CD4-positive, alpha-beta memory T cell (primary cell): Measurements from ENCODE around the gene HPCAL4. TPM values are rescaled to one million over a fixed set of nuclear protein-coding genes. Genes with fewer than 3 reads are reported as not detected.

Experiments used
- CTCF ChIA-PET: fragments of 350-600 bp; sonication (Branson Sonifier 250); formaldehyde crosslinking; loops from one replicate; lab custom pipeline; 2021; ENCODE audit warnings: inconsistent platforms; ENCODE audit not compliant: partially characterized antibody; lab: Charles Lee
- POLR2A ChIA-PET: fragments of 350-600 bp; sonication (Branson Sonifier 250); formaldehyde crosslinking; loops from one replicate; lab custom pipeline; 2021; ENCODE audit not compliant: partially characterized antibody; lab: Charles Lee
- DNase-seq, 5 donors: peaks; one replicate each; pipeline versions ENCODE4 v3.0.0 to v3.0.0-alpha.2; 2020 to 2022; ENCODE audit warnings: mixed read lengths in 1 of 5
- H3K27ac ChIP-seq: one replicate; pipeline ENCODE4 v1.7.0; 2013; ENCODE audit warnings: low read depth, low read length
- H3K27me3 ChIP-seq: 2 replicates; pipeline ENCODE4 v1.7.0; 2013; ENCODE audit warnings: mild to moderate bottlenecking, low read length, moderate library complexity; ENCODE audit not compliant: insufficient read depth
- H3K36me3 ChIP-seq: 2 replicates; pipeline ENCODE4 v1.7.0; 2013; ENCODE audit warnings: mild to moderate bottlenecking, low read length, moderate library complexity; ENCODE audit not compliant: insufficient read depth
- H3K4me1 ChIP-seq: 2 replicates; pipeline ENCODE4 v1.7.0; 2013; ENCODE audit warnings: mild to moderate bottlenecking, low read length, moderate library complexity; ENCODE audit not compliant: insufficient read depth
- H3K4me3 ChIP-seq, 2 donors: one replicate each; pipeline ENCODE4 v1.7.0; 2013; ENCODE audit warnings: low read length in 2 of 2, mild to moderate bottlenecking in 1 of 2
- H3K9me3 ChIP-seq, 2 donors: one replicate each; pipeline ENCODE4 v1.7.0; 2013; ENCODE audit warnings: low read length in 2 of 2, control low read depth in 1 of 2; ENCODE audit not compliant: control insufficient read depth in 1 of 2
- H3K27ac Mint-ChIP-seq, 7 donors: one replicate each; pipeline ENCODE4 v1.8.0; 2020 to 2021; ENCODE audit warnings: mixed read lengths in 7 of 7, mild to moderate bottlenecking in 6 of 7, inconsistent platforms in 3 of 7, moderate library complexity in 3 of 7
- H3K27me3 Mint-ChIP-seq, 2 donors: one replicate each; pipeline ENCODE4 v1.8.0; 2020 to 2021; ENCODE audit warnings: mixed read lengths in 2 of 2
- H3K36me3 Mint-ChIP-seq, 2 donors: one replicate each; pipeline ENCODE4 v1.8.0; 2020 to 2021; ENCODE audit warnings: mixed read lengths in 2 of 2, inconsistent platforms in 1 of 2, mild to moderate bottlenecking in 1 of 2
- H3K4me1 Mint-ChIP-seq, 4 donors: one replicate each; pipeline ENCODE4 v1.8.0; 2020 to 2021; ENCODE audit warnings: mixed read lengths in 4 of 4, mild to moderate bottlenecking in 1 of 4
- H3K4me3 Mint-ChIP-seq, 8 donors: one replicate each; pipeline ENCODE4 v1.8.0; 2020 to 2021; ENCODE audit warnings: mixed read lengths in 8 of 8, mild to moderate bottlenecking in 7 of 8, moderate library complexity in 6 of 8, inconsistent platforms in 3 of 8
- H3K9me3 Mint-ChIP-seq, 8 donors: one replicate each; pipeline ENCODE4 v1.8.0; 2020 to 2021; ENCODE audit warnings: mixed read lengths in 8 of 8, mild to moderate bottlenecking in 5 of 8, inconsistent platforms in 3 of 8, moderate library complexity in 1 of 8
- intact Hi-C: fragments of 100-400 bp; cut with micrococcal nuclease; formaldehyde crosslinking; loops from one replicate; pipeline ENCODE4 v1.15.1; 2023
- polyA plus RNA-seq, 2 donors: library from polyadenylated mRNA; unstranded; fragments of 300-500 nt; fragmentation: Illumina TruSeq; gene quantifications; one replicate each; pipeline ENCODE4 v1.2.3, GENCODE V29; 2021
- total RNA-seq, 2 experiments: library from RNA; stranded (reverse); gene quantifications; one replicate each; pipeline ENCODE4 v1.2.3, GENCODE V29; 2021

HPCAL4 gene
- total and polyA plus RNA-seq, 4 experiments from 2014 or later: 8.9 to 32.4 (median 20.7) TPM

DNA sequence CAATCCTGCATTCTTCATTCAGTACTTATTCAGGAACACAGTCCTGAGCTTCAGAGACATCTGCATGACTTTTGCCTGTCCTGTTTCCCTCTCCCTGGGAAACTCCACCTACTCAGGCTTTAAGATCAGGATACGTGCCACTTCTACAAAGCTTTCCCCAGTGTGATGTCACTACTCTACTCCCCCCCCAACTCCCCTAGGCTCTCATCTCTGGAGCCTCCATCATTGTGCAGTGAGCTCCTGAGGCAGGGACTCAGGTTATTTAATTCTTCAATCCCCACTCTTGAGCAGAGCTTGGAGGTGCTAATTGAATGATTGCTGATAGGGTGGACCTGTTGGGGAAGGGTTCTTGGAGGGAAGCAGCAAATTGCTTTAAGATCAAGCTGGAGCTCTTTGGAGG is 20.5 kb downstream of the HPCAL4 start:
- H3K36me3 Mint-ChIP-seq: no peaks in the 10 kb centered on the region
- H3K36me3 ChIP-seq: no peaks in the 10 kb centered on the region
- peak overlapping the region; percentile 1 to 65 (median 48) for H3K4me3 Mint-ChIP-seq
- ChIA-PET POLR2A (interaction anchor here (0.7 to 7.5 kb wide), 5 partner anchors 10 to 94 kb away, joined by 3 to 62 read pairs (median 13); partner anchors contain the start of genes HPCAL4 and PPIE), CTCF (interaction anchor here (0.8 to 6.9 kb wide), 12 partner anchors 9 to 129 kb away, joined by 3 to 103 read pairs (median 6); partner anchors contain the start of gene HPCAL4)
- no peak overlapping the region for H3K27ac ChIP-seq
- H3K9me3 Mint-ChIP-seq: no peaks in the 10 kb centered on the region
- H3K4me1 ChIP-seq: peaks cover 18% of the 10 kb centered on the region
- intact Hi-C loops: no loop called here
- H3K4me1 Mint-ChIP-seq: peaks cover 0 to 7% (median 4%) of the 10 kb centered on the region in 4 donors
- H3K9me3 ChIP-seq: no peaks in the 10 kb centered on the region
- peaks cover 14 to 17% of the 10 kb centered on the region in 2 donors for H3K27me3 Mint-ChIP-seq
- H3K27ac Mint-ChIP-seq: no peak overlapping the region
- H3K27me3 ChIP-seq: peaks cover 17% of the 10 kb centered on the region
- no peak for DNase-seq
- no peak overlapping the region for H3K4me3 ChIP-seq

DNA sequence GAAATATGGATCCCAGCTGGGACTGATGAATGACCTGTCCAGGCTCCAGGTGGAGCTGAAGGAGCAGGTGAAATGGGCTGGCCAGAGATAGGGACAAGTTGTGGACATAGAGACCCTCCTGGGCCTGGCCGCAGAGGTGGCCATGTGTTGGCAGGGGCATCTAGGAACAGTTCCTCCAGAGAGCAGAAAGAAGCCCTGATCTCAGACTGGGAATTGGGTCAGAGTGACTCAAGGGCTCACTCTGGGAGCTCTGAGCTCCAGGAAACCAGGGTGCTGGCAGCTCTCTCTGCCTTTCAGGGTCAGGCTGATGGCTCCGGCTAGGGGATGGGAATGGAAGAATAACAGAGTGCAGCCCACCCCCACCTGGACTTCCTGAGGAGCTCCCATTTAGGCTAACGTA is 22.3 kb downstream of the HPCAL4 start:
- DNase-seq: no peak
- no peak overlapping the region for H3K27ac ChIP-seq
- H3K27me3 ChIP-seq: peaks cover 17% of the 10 kb centered on the region
- H3K36me3 ChIP-seq: no peaks in the 10 kb centered on the region
- Mint-ChIP-seq H3K4me1 (peaks cover 0 to 7% (median 4%) of the 10 kb centered on the region in 4 donors), H3K4me3 (no peak overlapping the region), H3K27me3 (peaks cover 14 to 17% of the 10 kb centered on the region in 2 donors), H3K36me3 (no peaks in the 10 kb centered on the region), H3K27ac (peak overlapping the region in 1 of 7 donors; percentile 18), H3K9me3 (no peaks in the 10 kb centered on the region)
- no peaks in the 10 kb centered on the region for H3K9me3 ChIP-seq
- no peak overlapping the region for H3K4me3 ChIP-seq
- ChIA-PET POLR2A (interaction anchor here (1.1 to 7.5 kb wide), 3 partner anchors 9 to 70 kb away, joined by 4 to 62 read pairs (median 5); partner anchors contain the start of genes HPCAL4 and PPIE), CTCF (interaction anchor here (0.8 to 6.9 kb wide), 5 partner anchors 10 to 63 kb away, joined by 3 to 103 read pairs (median 17); no protein-coding TSS in a partner anchor)
- peaks cover 18% of the 10 kb centered on the region for H3K4me1 ChIP-seq
- intact Hi-C loops: no loop called here

GRCh38 chr1:39668111-39668510 is 23.1 kb downstream of the HPCAL4 start:
- H3K27ac Mint-ChIP-seq: no peak overlapping the region
- intact Hi-C loops: no loop called here
- Histone ChIP-seq H3K4me3 (no peak overlapping the region), H3K27me3 (peaks cover 17% of the 10 kb centered on the region), H3K4me1 (peaks cover 18% of the 10 kb centered on the region), H3K27ac (no peak overlapping the region), H3K9me3 (no peaks in the 10 kb centered on the region), H3K36me3 (no peaks in the 10 kb centered on the region)
- no peak overlapping the region for H3K4me3 Mint-ChIP-seq
- DNase-seq: no peak
- no peaks in the 10 kb centered on the region for H3K9me3 Mint-ChIP-seq
- POLR2A ChIA-PET: no interaction called here
- peaks cover 0 to 7% (median 4%) of the 10 kb centered on the region in 4 donors for H3K4me1 Mint-ChIP-seq
- peaks cover 14 to 17% of the 10 kb centered on the region in 2 donors for H3K27me3 Mint-ChIP-seq
- CTCF ChIA-PET: interaction anchor here (3.4 to 6.9 kb wide), 2 partner anchors 9 to 14 kb away, joined by 22 to 103 read pairs; no protein-coding TSS in a partner anchor
- no peaks in the 10 kb centered on the region for H3K36me3 Mint-ChIP-seq

DNA sequence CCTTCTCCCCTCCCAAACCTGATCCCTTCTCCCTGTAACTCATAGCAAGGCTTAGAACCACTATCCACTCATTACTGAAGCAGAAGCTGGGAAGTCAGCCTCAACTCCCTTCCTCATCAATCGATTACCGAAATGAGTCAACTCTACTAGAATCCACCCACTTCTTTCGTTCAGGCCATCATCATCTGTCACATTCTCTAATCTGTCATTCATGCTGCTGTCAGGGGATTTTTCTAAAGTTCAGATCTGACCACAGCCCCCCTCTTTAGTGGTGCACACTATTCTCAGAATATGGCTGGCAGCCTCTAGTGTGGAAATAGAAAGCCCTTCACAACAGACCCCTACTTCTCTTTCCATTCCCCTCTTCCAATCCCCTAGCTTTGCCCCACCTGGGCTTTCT is 24.5 kb downstream of the HPCAL4 start:
- peaks cover 14 to 17% of the 10 kb centered on the region in 2 donors for H3K27me3 Mint-ChIP-seq
- ChIA-PET POLR2A (no interaction called here), CTCF (interaction anchor here (1.1 to 2.0 kb wide), 5 partner anchors 8 to 63 kb away, joined by 3 to 8 read pairs (median 5); no protein-coding TSS in a partner anchor)
- H3K4me1 Mint-ChIP-seq: peaks cover 0 to 7% (median 4%) of the 10 kb centered on the region in 4 donors
- H3K9me3 ChIP-seq: no peaks in the 10 kb centered on the region
- H3K4me3 ChIP-seq: no peak overlapping the region
- intact Hi-C loops: no loop called here
- H3K36me3 ChIP-seq: no peaks in the 10 kb centered on the region
- no peak for DNase-seq
- H3K36me3 Mint-ChIP-seq: no peaks in the 10 kb centered on the region
- H3K9me3 Mint-ChIP-seq: no peaks in the 10 kb centered on the region
- no peak overlapping the region for H3K27ac Mint-ChIP-seq
- H3K27ac ChIP-seq: no peak overlapping the region
- no peak overlapping the region for H3K4me3 Mint-ChIP-seq
- H3K27me3 ChIP-seq: peaks cover 12% of the 10 kb centered on the region
- peaks cover 10% of the 10 kb centered on the region for H3K4me1 ChIP-seq

DNA sequence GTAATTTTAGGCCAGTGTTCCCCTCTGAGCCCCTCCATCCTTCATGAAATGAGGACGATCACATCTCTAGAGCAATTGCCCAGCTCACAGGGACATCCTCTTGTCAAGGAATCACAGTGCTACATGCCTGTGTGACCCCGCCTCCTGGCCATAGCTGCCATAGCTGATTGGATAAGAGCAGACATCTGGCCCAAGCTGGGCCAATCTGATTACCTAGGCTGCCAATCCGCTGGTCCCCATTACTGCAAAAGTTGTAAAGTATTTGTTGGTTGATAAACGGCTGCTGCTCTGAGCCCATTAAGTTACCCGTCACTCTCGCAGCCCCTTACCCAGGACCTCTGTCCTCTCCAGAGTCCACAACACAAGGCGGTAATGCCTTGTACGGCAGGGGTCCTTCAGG is 27.7 kb downstream of the HPCAL4 start:
- Mint-ChIP-seq H3K4me1 (peaks cover 0 to 3% (median 0%) of the 10 kb centered on the region in 4 donors), H3K27ac (no peak overlapping the region), H3K36me3 (no peaks in the 10 kb centered on the region), H3K9me3 (no peaks in the 10 kb centered on the region), H3K27me3 (peaks cover 0 to 8% of the 10 kb centered on the region in 2 donors), H3K4me3 (no peak overlapping the region)
- ChIA-PET POLR2A (no interaction called here), CTCF (no interaction called here)
- no peaks in the 10 kb centered on the region for H3K9me3 ChIP-seq
- no peaks in the 10 kb centered on the region for H3K36me3 ChIP-seq
- intact Hi-C loops: no loop called here
- DNase-seq: no peak
- H3K4me1 ChIP-seq: no peaks in the 10 kb centered on the region
- H3K27ac ChIP-seq: no peak overlapping the region
- H3K27me3 ChIP-seq: no peaks in the 10 kb centered on the region
- H3K4me3 ChIP-seq: no peak overlapping the region

DNA sequence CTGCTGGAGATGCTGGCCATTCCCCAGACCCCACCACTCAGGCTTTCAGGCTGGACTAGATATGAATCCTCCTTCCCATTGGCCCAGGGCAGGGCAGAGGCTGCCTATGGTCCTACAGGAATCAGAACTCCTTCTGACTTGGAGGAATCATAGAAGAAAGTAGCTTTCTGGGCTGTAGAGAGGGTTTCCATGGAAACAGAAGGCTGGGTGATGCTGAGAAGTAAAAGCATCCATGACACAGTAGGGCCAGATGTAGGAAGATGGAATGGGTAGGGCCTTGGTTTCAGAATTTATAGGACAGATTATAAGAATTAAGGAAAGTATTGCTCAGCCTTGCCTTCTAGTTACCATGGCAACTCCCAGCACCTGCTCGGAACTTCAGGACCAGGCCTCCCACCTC is 28.4 kb downstream of the HPCAL4 start:
- no peaks in the 10 kb centered on the region for H3K9me3 ChIP-seq
- no peaks in the 10 kb centered on the region for H3K27me3 ChIP-seq
- CTCF ChIA-PET: interaction anchor here (1.4 kb wide), 1 partner anchor 9 kb away, joined by 5 read pairs; the partner anchor contains the start of gene NT5C1A
- no peak for DNase-seq
- intact Hi-C loops: no loop called here
- no peaks in the 10 kb centered on the region for H3K4me1 ChIP-seq
- Mint-ChIP-seq H3K27ac (no peak overlapping the region), H3K27me3 (peaks cover 0 to 7% of the 10 kb centered on the region in 2 donors), H3K36me3 (no peaks in the 10 kb centered on the region), H3K4me1 (peaks cover 3 to 5% (median 4%) of the 10 kb centered on the region in 4 donors), H3K4me3 (no peak overlapping the region), H3K9me3 (no peaks in the 10 kb centered on the region)
- H3K27ac ChIP-seq: no peak overlapping the region
- H3K36me3 ChIP-seq: no peaks in the 10 kb centered on the region
- no peak overlapping the region for H3K4me3 ChIP-seq
- POLR2A ChIA-PET: no interaction called here

DNA sequence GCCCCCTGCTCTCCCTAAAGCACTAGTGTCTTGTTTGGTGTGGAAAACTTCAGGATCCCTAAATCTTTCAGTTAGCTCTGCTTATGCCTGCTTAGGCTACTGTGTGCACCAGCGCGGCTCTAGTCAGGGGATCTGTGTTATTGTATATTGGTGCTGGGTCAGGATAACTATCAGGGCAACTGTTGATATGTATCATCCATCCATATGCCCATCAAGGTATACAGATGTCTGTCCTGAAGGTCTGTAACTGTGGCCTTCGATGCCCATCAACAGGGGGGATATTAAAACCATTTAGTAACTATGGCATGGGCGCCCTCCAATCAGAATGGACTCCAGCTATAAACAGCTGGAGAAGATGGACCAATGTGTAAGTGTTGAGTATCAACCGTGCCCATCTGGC is 31.7 kb downstream of the HPCAL4 start:
- H3K9me3 ChIP-seq: no peaks in the 10 kb centered on the region
- H3K27ac ChIP-seq: no peak overlapping the region
- no peaks in the 10 kb centered on the region for H3K27me3 ChIP-seq
- H3K36me3 ChIP-seq: no peaks in the 10 kb centered on the region
- no peak for DNase-seq
- ChIA-PET CTCF (interaction anchor here (0.9 to 12.4 kb wide), 16 partner anchors 9 to 79 kb away, joined by 3 to 280 read pairs (median 7); partner anchors contain the start of genes HEYL, HPCAL4, NT5C1A and PPIE), POLR2A (no interaction called here)
- H3K4me3 ChIP-seq: no peak overlapping the region
- H3K27me3 Mint-ChIP-seq: peaks cover 0 to 3% of the 10 kb centered on the region in 2 donors
- no peaks in the 10 kb centered on the region for H3K4me1 ChIP-seq
- H3K4me1 Mint-ChIP-seq: peaks cover 3 to 6% (median 5%) of the 10 kb centered on the region in 4 donors
- H3K9me3 Mint-ChIP-seq: peaks cover 0 to 2% (median 0%) of the 10 kb centered on the region in 8 donors
- no peak overlapping the region for H3K4me3 Mint-ChIP-seq
- H3K27ac Mint-ChIP-seq: no peak overlapping the region
- no peaks in the 10 kb centered on the region for H3K36me3 Mint-ChIP-seq
- intact Hi-C loops: no loop called here
